Adipocyte (in vitro differentiated cells): ENCODE data around the gene NCSTN.

Experiments
- DNase-seq: peaks from one replicate; pipeline ENCODE4 v3.0.0-alpha.2; 2015; ENCODE audit warnings: low read depth
- H3K27me3 ChIP-seq: replicated peaks from 2 replicates; pipeline ENCODE4 v1.7.0; 2013; ENCODE audit warnings: mild to moderate bottlenecking, low read length, moderate library complexity; ENCODE audit not compliant: control insufficient read depth, insufficient read depth
- H3K36me3 ChIP-seq: 2 replicates; pipeline ENCODE4 v1.7.0; 2013; ENCODE audit warnings: low read length, mild to moderate bottlenecking, moderate library complexity; ENCODE audit not compliant: control insufficient read depth, insufficient read depth, severe bottlenecking
- H3K4me1 ChIP-seq: 2 replicates; pipeline ENCODE4 v1.7.0; 2013; ENCODE audit warnings: mild to moderate bottlenecking, low read length, moderate library complexity; ENCODE audit not compliant: control insufficient read depth, insufficient read depth
- H3K4me3 ChIP-seq: 2 replicates; pipeline ENCODE4 v1.7.0; 2013; ENCODE audit warnings: mild to moderate bottlenecking, low read length, moderate library complexity
- H3K9ac ChIP-seq: 2 replicates; pipeline ENCODE4 v1.7.0; 2013; ENCODE audit warnings: mild to moderate bottlenecking, low read length, moderate library complexity
- H3K9me3 ChIP-seq: 2 replicates; pipeline ENCODE4 v1.7.0; 2013; ENCODE audit warnings: mild to moderate bottlenecking, low read length, moderate library complexity; ENCODE audit not compliant: control insufficient read depth

The NCSTN gene

DNA sequence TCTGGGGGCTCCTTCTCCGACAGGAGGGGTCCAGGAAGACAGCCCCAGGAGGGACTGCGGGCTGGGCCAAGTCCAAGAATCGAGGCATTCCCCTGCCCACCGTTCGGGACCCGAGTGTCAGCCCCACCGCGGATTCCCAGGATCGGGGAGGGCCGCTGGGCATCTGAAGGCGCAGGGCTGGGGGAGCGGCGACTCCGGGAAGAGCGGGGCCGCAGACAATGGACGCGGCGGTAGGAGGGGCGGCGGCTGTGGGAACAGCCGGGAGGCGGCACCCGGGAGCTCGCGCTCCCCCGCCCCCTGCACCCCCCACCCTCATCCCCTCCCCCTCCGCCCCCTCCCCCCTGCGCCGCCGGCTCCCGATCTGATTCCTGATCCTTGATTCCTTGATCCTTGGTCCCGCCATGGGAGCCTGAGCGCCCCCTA lies 57.1 kb downstream of the NCSTN start, which contains the start of gene VANGL2:
Gene VANGL2 (plus strand): TSS at position 342 of the 423 bp plus-strand sequence. CDS start 15,274 bp downstream, outside the sequence.
- peak within 1 kb of the TSS; percentile 47 for H3K4me3 ChIP-seq
- H3K36me3 ChIP-seq = no peaks in the 10 kb centered on the region
- no peak within 1 kb of the TSS for H3K9ac ChIP-seq
- H3K27me3 ChIP-seq = peaks cover 70% of the 10 kb centered on the region
- H3K4me1 ChIP-seq = no peaks in the 10 kb centered on the region
- H3K9me3 ChIP-seq = no peaks in the 10 kb centered on the region
- DNase-seq = peak; percentile 81

DNA sequence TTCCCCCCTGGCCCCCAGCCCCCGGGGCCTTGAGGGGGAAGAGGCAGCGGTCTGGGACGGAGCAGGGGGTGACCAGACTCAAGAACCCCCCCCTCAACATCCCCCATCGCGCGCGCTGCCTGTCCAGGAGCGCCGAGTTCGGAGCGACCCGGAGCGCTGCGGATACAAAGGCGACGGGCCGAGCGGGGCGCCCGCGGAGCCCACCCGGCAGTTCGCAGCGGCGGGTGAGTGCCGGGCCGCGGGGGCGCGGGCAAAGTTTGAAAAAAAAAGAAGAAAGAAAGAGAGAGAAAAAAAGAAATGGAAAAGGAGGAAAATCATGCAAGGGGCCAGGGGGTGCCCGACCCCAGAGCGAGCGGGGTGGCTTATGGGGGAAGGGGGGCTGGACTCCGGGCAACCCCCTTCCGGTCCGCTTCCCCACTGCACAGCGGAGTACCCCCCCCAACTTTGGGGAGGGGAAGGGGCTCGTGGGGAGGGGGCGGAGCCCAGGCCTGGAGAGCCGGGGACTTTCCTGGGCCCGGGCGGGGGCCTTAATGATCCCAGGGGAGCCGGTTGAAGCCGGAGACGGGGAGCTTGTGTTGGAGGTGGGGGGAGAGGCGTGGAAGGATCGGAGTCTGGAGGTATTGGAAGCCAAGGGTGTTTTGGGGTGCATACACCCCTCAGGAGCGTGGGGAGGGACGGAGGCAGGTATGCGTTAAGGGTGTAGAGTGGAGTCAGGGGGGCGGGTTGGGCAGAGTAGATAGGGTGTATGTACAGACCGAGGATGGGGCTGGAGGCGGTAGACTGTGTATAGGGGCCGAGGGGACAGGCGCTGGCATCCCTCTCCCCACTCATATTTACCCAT lies 57.7 kb downstream of the NCSTN start:
- Histone ChIP-seq H3K4me1 (no peaks in the 10 kb centered on the region), H3K27me3 (peaks cover 73% of the 10 kb centered on the region), H3K9ac (no peak overlapping the region), H3K9me3 (no peaks in the 10 kb centered on the region), H3K4me3 (no peak overlapping the region), H3K36me3 (no peaks in the 10 kb centered on the region)
- DNase-seq = peak; percentile 47

DNA sequence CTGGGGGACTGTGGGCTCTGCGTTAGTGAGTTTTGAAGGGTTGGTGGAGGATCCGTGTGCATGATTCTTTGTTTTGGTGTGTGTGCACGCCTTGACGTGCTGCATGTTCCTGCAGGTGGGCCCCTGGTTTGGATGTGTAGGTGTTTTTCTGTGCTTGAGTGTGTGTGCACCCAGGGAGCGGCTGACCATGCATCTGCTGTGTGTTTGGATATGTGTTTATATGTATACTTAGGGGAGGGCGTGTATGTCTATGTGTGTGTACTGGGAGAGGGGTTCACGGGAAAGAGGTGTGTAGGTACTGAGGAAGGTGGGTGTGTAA lies 58.3 kb downstream of the NCSTN start:
- Histone ChIP-seq H3K9ac (no peak overlapping the region), H3K27me3 (peaks cover 78% of the 10 kb centered on the region), H3K9me3 (no peaks in the 10 kb centered on the region), H3K36me3 (no peaks in the 10 kb centered on the region), H3K4me1 (no peaks in the 10 kb centered on the region), H3K4me3 (no peak overlapping the region)
- DNase-seq = no peak

DNA sequence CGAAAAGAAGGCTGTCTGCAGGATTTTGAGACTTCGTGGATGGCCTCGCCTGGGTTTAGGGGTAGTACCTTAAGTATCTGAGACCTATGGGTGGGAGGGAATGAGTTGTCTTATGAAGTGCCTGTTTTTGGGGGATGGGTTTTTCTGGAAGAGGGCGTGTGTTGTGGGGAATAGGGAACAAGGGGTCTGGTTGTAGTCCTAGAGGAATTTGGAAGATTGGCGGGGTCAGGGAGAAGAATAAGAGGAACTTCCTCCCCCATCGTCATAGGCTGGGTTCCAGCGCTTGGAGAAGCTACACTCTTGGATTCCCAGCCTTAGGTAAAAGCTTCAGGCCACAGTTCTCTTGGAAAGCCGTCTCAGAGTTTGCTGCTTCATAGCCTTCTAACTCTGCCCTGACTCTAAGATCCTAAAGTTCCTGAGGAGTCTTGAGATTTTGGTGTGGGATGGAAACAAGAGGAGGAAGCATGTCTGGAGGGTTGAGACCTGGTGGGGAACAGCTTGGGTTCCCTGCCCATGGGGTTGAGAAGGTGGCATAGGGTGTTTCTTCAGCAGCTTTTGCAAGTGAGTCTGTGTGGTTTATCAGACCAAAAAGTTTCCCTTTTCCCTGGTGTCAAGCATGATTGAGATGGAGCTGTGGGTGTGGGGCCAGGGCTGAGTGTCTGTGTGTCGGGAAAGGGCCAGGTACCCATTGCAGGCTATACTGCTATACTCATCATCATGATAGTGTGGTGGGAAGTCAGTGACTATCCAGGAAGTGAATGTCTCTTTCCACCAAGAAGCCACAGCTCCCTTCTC lies 59.0 kb downstream of the NCSTN start:
- H3K4me3 ChIP-seq = no peak overlapping the region
- no peaks in the 10 kb centered on the region for H3K4me1 ChIP-seq

DNA sequence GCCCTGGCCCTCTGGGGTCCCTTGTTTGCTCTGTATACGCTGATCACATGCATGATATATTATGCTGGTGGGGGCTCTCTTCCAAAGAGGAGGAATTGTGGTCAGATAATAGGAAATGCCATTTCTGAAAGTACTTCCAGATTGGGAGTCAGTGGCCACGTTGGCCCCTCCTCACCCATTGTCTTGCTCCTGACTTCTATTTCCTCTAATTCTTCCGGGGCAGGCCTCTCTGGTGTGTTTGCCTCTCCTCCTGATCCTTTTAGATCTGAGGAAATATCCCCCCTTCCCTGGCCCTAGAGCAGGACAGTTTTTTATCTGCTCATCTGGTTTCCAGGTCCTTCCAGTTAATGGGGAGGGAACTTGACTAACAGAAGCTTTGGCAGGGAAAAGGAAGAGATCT lies 60.1 kb downstream of the NCSTN start:
- no peak overlapping the region for H3K9ac ChIP-seq
- H3K4me3 ChIP-seq = no peak overlapping the region
- DNase-seq = no peak
- H3K36me3 ChIP-seq = no peaks in the 10 kb centered on the region
- peaks cover 76% of the 10 kb centered on the region for H3K27me3 ChIP-seq
- no peaks in the 10 kb centered on the region for H3K9me3 ChIP-seq
- H3K4me1 ChIP-seq = no peaks in the 10 kb centered on the region

More for the DNA sequence above, 59.0 kb downstream of the NCSTN start:
- no peak for DNase-seq
- no peak overlapping the region for H3K9ac ChIP-seq
- H3K9me3 ChIP-seq = no peaks in the 10 kb centered on the region
- H3K36me3 ChIP-seq = no peaks in the 10 kb centered on the region
- peaks cover 81% of the 10 kb centered on the region for H3K27me3 ChIP-seq

DNA sequence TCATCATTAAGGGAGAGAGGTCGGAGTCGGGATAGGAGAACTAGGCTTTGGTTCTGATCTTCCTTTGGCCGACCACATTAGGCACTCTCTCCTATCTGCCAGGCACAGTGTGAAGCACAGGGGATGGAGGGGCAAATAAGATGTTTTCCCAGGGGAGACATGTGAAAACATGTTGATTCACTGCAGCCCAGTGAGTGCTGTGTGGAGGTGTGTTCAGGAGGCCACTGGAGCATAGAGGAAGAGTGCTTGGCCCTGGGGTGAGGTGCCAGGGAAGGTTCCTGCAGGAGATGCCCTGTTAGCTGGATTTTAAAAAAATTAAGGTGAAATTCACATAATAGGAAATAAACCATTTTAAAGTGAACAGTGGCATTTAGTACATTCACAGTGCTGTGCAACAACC lies 60.9 kb downstream of the NCSTN start:
- H3K9me3 ChIP-seq = no peaks in the 10 kb centered on the region
- no peak overlapping the region for H3K4me3 ChIP-seq
- H3K36me3 ChIP-seq = no peaks in the 10 kb centered on the region
- H3K27me3 ChIP-seq = peaks cover 68% of the 10 kb centered on the region
- no peak for DNase-seq
- no peak overlapping the region for H3K9ac ChIP-seq
- no peaks in the 10 kb centered on the region for H3K4me1 ChIP-seq

DNA sequence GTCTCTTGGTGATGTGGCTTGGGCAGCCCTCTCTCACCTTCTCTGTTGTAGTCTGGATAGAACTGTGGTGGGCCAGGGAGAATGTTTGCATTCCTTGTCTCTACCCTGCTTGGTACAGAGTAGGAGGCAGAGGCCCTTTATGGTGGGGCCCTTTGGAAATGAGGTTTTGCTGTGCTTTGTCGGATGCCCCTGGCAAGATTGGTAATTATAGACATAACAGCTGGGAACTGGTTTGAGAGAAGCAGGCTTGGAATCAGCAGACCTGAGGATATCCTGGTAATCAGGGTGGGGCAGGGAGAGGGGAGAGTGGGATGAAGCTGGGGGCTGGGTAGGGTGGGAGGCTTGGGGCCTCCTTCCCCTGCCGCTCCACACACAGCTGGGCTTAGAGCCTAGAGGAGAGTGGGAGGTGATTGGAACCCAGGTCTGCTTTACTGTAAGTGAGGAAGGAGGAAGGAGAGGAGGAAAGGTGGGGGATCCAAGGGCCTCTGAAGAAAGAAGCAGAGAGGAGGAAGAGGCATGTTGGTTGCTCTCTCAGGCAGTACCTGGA lies 62.2 kb downstream of the NCSTN start:
- Histone ChIP-seq H3K27me3 (peaks cover 71% of the 10 kb centered on the region), H3K9ac (no peak overlapping the region), H3K36me3 (no peaks in the 10 kb centered on the region), H3K4me3 (no peak overlapping the region), H3K4me1 (no peaks in the 10 kb centered on the region), H3K9me3 (no peaks in the 10 kb centered on the region)
- DNase-seq = no peak

DNA sequence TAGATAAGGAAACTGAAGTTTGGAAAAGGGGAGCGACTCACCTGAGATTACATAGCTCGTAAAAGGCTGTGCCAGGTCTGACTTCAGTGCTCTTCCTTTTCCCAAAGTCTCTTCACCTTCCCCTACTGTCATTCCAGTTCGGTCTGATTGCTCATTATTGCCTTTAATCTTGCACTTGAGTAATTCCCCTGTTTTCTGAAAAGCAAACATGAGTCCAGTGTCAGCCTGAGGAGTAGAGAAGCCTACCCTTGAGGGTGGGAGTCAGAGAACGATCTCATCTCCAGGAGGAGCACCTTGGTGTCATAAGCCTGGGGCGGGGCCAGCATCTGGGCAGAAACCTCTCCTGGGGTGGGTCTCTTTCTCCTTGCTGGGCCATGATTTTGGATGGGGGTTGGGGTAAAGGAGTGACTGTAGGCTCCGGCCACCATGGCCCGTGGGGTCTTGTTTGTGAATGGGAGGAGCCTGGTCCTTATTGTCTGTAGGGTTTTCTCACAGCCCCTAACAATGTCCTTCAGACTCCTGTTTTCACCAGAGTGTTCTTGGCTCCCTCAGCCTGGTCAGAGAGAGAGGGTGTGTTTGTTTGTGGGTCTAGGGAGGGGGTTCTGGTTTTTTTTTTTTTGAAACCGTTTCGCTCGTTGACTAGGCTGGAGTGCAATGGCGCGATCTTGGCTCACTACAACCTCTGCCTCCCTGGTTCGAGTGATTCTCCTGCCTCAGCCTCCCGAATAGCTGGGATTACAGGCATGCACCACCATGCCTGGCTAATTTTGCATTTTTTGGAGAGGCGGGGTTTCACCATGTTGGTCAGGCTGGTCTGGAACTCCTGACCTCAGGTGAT lies 63.2 kb downstream of the NCSTN start:
- Histone ChIP-seq H3K4me1 (no peaks in the 10 kb centered on the region), H3K4me3 (no peak overlapping the region), H3K36me3 (no peaks in the 10 kb centered on the region), H3K27me3 (peaks cover 68% of the 10 kb centered on the region), H3K9ac (no peak overlapping the region), H3K9me3 (no peaks in the 10 kb centered on the region)
- DNase-seq = no peak

DNA sequence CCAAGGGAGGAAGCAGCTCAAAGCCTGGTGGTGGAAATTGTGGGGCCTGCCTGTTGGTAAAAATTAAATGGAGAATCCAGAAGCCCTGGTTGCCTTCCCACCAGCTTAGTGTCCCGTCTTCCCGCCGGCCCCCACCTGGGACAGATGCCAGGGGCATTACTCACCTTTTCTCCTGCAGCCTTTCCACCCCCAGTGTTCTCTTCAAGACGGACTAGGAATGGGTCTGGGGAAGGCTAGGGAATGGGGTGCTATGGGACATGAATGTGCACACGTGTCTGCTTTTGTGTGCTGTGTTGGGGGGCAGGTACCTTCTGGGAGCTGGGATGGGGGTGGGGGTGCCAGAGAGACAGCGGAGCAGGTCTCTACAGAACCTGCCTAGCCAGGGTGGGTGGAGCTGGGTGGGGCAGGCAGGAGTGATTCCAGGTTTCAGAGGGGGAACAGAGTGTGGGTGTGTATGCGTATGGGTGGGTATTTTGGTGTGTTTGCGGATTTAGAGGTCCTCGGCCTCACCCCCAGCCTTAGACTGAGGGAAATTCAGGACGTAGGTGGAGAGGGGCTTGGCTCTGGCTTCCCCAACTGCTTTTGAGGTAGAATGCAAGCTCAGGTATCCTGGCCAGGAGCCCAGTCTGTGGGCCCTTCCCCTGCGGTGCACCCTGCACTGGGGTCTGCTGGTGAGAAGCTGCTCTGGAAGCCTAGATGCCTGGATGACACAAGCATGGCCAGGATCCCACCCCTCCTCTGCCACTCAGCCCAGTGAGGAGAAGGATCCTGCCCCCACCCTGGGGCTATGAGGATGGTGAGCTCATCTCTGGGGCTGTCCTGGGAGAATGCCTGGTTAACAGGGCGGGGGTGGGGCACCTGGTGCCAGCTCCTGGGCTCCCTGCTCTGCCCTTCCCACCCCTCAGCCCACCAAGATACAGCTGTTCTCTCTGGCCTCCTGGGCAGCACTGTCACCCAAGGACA lies 64.9 kb downstream of the NCSTN start:
- Histone ChIP-seq H3K36me3 (no peaks in the 10 kb centered on the region), H3K9ac (no peak overlapping the region), H3K4me1 (no peaks in the 10 kb centered on the region)

More for the DNA sequence above, 64.9 kb downstream of the NCSTN start:
- Histone ChIP-seq H3K4me3 (no peak overlapping the region), H3K9me3 (no peaks in the 10 kb centered on the region), H3K27me3 (peaks cover 66% of the 10 kb centered on the region)
- DNase-seq = no peak
